ENCODE results near the gene SPAG9. TPM values are rescaled to one million over a fixed set of nuclear protein-coding genes. Genes with fewer than 3 reads are reported as not detected.

The SPAG9 gene
- total and polyA plus RNA-seq, 2 of the 8 experiments (the other 6 are each of a cell fraction or from before 2014, with no cell fraction given), result 9.8 to 63.8 TPM

DNA sequence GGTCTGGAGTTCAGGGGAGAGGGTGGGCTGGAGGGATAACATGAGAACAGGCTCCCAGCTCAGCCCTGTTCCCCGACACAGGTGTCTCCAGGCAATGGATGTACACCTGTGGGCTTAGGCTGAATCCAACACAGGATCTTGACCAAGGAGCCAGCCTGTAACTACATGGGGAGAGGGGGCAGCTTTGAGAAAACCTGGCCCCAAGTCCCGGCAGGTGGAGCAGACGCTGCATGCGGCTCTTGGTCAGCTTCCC lies 181.2 kb downstream of the SPAG9 start (continued):
- TF ChIP-seq CTBP2 (IDR thresholded peaks at IDR 0.05; ENCODE audit: borderline replicate concordance, insufficient read depth, insufficient read length, low read length), result no peak
- TF ChIP-seq POLR2A (IDR thresholded peaks at IDR 0.05; ENCODE audit: control extremely low read depth in 1 of 2, low read depth in 2 of 2, low read length in 2 of 2), result no peak

Data from H1 (cell line).